GM19395 (cell line): ENCODE results near the gene CES3.
A peak's percentile ranks its signal among the peaks of the same experiment; 100 is the strongest.

Experiments used
- ATAC-seq: cut with Tn5 transposase; IDR thresholded peaks from one replicate; pipeline ENCODE4 v1.9.1; 2021; ENCODE audit warnings: mild to moderate bottlenecking, moderate library complexity; ENCODE audit not compliant: unreplicated experiment

CES3 gene

GRCh38 chr16:66961065-66961744, at the start of gene CES3:
Gene CES3, plus strand, starts transcription at chr16:66961266. Its CDS starts 42 bp downstream, at chr16:66961308.
- peak; percentile 76 for ATAC-seq

- no peak for ATAC-seq
These were observed 49.3 kb upstream of the CES3 start for GRCh38 chr16:66911801-66912200.

- ATAC-seq = no peak
These were observed 48.0 kb upstream of the CES3 start for GRCh38 chr16:66913081-66913480.

- no peak for ATAC-seq
These were observed 47.4 kb upstream of the CES3 start for GRCh38 chr16:66913711-66914110.

GRCh38 chr16:66914541-66914940, 46.5 kb upstream of the CES3 start:
- ATAC-seq = no peak

GRCh38 chr16:66915041-66915440, 46.0 kb upstream of the CES3 start:
- ATAC-seq = no peak

- no peak for ATAC-seq
These were observed 44.5 kb upstream of the CES3 start for GRCh38 chr16:66916518-66916917.

- ATAC-seq = no peak
These were observed 43.3 kb upstream of the CES3 start for GRCh38 chr16:66917741-66918140.

GRCh38 chr16:66918355-66918754, 42.7 kb upstream of the CES3 start:
- no peak for ATAC-seq

- no peak for ATAC-seq
These were observed 42.1 kb upstream of the CES3 start, which contains the start of gene CDH16 for GRCh38 chr16:66918803-66919568. Gene CDH16, minus strand, starts transcription at chr16:66918885. Its CDS starts 820 bp downstream, at chr16:66918065.

GRCh38 chr16:66919569-66920298, 41.3 kb upstream of the CES3 start:
- ATAC-seq = no peak

- no peak for ATAC-seq
These were observed 40.8 kb upstream of the CES3 start for GRCh38 chr16:66920299-66920590.

GRCh38 chr16:66920924-66921680, 40.0 kb upstream of the CES3 start:
- no peak for ATAC-seq

GRCh38 chr16:66921729-66922450, 39.2 kb upstream of the CES3 start:
- ATAC-seq = no peak

- no peak for ATAC-seq
These were observed 37.8 kb upstream of the CES3 start for GRCh38 chr16:66923247-66923731.

GRCh38 chr16:66923866-66924265, 37.2 kb upstream of the CES3 start:
- ATAC-seq = no peak

- no peak for ATAC-seq
These were observed 36.3 kb upstream of the CES3 start for GRCh38 chr16:66924527-66925321.

GRCh38 chr16:66925322-66925840, 35.7 kb upstream of the CES3 start, which contains the start of gene RRAD:
Gene RRAD, minus strand, starts transcription at chr16:66925535. Its CDS starts 356 bp downstream, at chr16:66925179.
- no peak for ATAC-seq
